ENCODE results near the gene DIABLO.

DNA sequence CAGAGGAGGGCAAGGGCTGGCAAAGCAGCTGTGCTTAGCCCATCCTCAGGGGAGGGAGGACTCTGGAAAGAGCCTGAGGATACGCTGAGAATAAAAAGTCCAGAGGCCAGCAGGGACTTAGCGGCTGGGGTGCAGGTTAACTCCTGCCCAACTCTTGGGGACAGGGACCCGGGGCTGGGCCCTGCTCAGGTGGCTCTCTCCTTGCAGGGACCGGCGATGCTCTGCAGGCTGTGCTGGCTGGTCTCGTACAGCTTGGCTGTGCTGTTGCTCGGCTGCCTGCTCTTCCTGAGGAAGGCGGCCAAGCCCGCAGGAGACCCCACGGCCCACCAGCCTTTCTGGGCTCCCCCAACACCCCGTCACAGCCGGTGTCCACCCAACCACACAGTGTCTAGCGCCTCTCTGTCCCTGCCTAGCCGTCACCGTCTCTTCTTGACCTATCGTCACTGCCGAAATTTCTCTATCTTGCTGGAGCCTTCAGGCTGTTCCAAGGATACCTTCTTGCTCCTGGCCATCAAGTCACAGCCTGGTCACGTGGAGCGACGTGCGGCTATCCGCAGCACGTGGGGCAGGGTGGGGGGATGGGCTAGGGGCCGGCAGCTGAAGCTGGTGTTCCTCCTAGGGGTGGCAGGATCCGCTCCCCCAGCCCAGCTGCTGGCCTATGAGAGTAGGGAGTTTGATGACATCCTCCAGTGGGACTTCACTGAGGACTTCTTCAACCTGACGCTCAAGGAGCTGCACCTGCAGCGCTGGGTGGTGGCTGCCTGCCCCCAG is 19.6 kb downstream of the DIABLO start:
- TF ChIP-seq, protein P1, sequence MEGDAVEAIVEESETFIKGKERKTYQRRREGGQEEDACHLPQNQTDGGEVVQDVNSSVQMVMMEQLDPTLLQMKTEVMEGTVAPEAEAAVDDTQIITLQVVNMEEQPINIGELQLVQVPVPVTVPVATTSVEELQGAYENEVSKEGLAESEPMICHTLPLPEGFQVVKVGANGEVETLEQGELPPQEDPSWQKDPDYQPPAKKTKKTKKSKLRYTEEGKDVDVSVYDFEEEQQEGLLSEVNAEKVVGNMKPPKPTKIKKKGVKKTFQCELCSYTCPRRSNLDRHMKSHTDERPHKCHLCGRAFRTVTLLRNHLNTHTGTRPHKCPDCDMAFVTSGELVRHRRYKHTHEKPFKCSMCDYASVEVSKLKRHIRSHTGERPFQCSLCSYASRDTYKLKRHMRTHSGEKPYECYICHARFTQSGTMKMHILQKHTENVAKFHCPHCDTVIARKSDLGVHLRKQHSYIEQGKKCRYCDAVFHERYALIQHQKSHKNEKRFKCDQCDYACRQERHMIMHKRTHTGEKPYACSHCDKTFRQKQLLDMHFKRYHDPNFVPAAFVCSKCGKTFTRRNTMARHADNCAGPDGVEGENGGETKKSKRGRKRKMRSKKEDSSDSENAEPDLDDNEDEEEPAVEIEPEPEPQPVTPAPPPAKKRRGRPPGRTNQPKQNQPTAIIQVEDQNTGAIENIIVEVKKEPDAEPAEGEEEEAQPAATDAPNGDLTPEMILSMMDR (IDR thresholded peaks at IDR 0.05; ENCODE audit: insufficient read depth, low read length, poor library complexity, severe bottlenecking), result no peak
- TF ChIP-seq EZH2phosphoT487 (conservative IDR thresholded peaks at IDR 0.05; ENCODE audit: low read length), result no peak
